NCI-H82 (cell line): ENCODE results near the gene SH3PXD2B.
"Not testable (repeated sequence)": the region's sequence is repeated elsewhere in the genome, so short reads cannot be mapped to it uniquely, and the experiment has no call there.

Experiments
- DNase-seq: peaks from one replicate; lab custom pipeline; 2025; lab: John Stamatoyannopoulos, UW

The SH3PXD2B gene

GRCh38 chr5:172485511-172486202 lies 31.3 kb upstream of the SH3PXD2B start:
- no peak for DNase-seq

- DNase-seq = no peak
These were observed 30.3 kb upstream of the SH3PXD2B start for GRCh38 chr5:172484664-172485063.

DNA sequence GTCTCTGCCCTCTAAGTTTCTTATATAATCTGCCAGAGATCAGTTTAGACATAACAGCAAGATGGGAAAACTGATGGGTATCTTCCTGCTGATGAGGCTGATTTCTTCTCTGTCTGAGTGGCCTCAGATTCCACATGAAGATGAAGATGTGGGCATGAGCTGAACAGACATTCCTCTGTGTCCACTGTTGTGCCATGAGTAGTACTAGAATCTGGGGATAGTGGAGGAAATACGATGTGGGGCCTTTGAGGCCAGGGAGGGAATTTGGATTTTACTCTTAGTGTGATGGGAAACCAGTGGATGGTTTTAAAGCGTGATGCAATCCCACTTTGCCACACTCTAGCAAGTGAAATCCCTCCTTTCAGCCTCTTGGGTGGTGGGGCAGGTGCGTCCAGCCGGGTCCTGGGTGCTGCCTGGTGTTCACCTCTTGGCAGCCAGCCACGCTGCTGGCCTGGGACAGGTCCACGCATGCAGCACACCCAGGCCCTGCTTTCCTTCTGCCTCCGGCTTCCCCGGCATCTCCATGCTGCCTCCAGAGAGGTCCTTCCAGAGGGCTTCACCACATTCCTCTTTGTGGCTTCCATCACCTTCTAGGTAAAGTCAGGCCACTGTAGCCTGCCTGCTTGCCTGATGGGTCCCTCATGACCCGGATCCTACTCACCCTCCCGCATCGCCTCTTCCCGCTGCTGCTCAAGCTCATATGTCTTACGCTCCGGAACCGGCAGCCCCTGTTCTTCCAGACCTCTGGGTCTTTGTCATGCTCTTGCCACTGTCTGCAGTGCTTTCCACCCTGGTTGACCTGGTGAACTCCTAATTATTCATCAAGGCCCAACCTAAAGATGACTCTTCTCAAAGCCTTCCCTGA lies 28.1 kb upstream of the SH3PXD2B start:
- no peak for DNase-seq

DNA sequence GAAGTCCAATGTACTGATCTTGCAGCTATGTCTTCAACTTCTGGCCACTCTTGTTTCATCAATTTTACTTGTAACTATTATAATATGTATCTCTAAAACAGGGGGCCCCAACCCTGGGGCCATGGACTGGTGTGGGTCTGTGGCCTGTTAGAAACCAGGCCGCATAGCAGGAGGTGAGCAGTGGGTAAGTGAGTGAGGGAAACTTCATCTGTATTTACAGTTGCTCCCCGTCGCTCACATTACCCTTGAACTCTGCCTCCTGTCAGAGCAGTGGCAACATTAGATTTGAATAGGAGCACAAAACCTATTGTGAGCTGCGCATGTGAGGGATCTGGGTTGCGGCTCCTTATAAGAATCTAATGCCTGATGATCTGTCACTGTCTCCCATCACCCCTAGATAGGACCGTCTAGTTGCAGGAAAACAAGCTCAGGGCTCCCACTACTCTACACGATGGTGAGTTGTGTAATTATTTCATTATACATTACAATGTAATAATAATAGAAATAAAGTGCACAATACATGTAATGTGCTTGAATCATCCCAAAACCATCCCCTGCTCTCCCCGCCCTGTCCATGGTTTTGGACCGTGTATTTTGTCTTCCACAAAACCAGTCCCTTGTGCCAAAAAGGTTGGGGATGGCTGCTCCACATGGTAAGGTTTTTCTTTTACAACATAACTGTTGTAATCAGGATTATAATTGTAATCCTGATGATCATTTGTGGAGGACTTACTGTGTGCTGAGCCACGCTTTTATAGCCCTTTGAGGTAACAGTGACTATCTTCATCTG lies 26.9 kb upstream of the SH3PXD2B start:
- DNase-seq = no peak

DNA sequence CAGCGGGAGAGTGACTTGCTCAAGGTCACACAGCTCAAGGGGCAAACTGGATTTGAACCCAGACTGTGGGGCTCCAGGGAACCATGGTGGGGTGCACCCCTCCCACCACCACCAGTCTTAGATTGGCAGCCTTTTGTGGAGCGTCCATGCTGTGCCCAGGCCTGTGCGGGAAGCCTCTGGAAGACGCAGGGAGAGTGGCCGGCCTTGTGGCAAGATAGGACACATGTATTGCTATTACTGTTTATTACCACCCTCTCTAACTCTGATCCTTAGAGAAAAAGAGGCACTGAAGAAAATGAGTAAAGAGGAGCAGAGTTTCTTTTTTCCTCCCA lies 25.4 kb upstream of the SH3PXD2B start:
- DNase-seq = no peak

- DNase-seq = peak; percentile 89
These were observed 24.9 kb upstream of the SH3PXD2B start for GRCh38 chr5:172479034-172479783.

DNA sequence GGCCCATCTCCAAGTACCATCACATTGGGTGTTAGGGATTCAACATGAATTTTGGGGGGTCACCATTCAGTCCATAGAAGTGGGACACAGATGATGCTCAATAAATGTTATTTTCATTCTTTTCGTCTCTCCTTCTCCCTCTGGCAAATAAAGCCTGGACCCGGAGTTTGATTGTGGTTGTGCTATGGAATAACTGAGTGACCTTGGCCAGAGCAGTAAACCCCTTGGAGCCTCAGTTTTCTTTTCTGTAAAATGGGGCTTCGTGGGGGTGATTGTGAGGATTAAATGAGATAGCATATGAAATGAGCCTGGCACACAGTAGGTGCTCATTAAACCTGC lies 24.3 kb upstream of the SH3PXD2B start:
- not testable (repeated sequence) for DNase-seq

- no peak for DNase-seq
These were observed 23.9 kb upstream of the SH3PXD2B start for GRCh38 chr5:172478256-172478655.

GRCh38 chr5:172477466-172477865 lies 23.1 kb upstream of the SH3PXD2B start:
- no peak for DNase-seq

DNA sequence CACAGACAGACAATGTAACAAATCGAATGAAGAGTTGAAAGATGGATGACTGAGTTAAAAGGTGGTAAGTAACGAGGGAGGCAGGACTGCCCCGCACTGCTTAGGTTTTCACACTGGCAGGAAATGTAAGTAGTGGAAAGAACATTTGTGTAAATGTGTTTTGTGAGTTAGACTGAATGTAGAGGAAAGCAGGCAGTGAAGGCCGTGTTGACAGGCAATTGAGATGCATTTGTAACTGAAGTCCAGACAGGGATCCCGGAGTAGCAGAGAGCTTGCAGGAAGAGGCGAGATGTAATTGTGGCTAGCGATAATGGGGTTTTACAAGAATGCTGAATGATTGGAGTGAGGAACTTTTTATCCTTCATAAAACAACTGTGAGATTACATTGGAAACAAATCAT lies 20.0 kb upstream of the SH3PXD2B start:
- no peak for DNase-seq

DNA sequence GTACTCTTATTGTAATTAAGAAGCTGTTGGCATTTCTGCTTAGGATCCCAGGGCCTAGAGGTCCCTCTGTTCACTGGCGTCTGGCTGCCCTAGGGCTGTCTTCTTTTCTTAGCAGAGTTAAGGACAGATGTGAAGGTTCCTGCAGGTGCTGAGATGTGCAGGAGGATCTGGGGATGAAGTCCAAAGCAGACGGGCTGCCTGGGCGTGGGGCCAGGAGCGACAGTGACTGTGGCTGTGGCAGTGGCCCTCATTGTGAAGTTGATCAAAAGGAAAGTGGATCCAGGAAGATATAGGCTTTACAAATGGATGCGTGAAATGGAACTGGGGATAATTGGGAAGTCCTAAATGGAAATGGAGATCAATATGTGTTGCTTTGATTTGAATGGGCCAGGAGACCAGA lies 19.1 kb upstream of the SH3PXD2B start:
- DNase-seq = no peak

DNA sequence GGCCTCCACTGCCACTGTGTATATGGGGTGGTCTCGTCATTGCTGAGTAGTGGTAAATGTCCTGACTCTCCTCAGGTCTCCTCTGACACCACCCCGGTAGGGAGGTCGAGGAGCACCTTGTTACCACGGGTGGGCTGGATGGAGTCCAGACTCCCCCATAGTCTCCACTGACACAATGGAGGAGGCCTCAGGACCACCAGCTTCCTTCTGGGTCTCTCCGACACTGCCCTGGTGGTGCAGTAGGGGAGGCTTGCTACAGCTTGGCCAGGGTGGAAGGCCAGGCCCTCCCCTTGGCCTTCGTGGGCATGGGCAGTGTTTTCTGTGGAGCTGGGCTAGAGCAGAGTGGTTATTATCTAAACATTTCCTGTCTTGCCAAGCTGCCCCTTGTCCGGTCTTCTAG lies 15.4 kb upstream of the SH3PXD2B start:
- no peak for DNase-seq

GRCh38 chr5:172466062-172466461 lies 11.7 kb upstream of the SH3PXD2B start:
- no peak for DNase-seq

- DNase-seq = no peak
These were observed 8.7 kb upstream of the SH3PXD2B start for GRCh38 chr5:172463031-172463430.

GRCh38 chr5:172459783-172460165 lies 5.4 kb upstream of the SH3PXD2B start:
- DNase-seq = no peak

- DNase-seq = peak; percentile 78
These were observed 4.9 kb upstream of the SH3PXD2B start for GRCh38 chr5:172458976-172459782.

GRCh38 chr5:172456076-172456722 lies 1.9 kb upstream of the SH3PXD2B start:
- DNase-seq = no peak

DNA sequence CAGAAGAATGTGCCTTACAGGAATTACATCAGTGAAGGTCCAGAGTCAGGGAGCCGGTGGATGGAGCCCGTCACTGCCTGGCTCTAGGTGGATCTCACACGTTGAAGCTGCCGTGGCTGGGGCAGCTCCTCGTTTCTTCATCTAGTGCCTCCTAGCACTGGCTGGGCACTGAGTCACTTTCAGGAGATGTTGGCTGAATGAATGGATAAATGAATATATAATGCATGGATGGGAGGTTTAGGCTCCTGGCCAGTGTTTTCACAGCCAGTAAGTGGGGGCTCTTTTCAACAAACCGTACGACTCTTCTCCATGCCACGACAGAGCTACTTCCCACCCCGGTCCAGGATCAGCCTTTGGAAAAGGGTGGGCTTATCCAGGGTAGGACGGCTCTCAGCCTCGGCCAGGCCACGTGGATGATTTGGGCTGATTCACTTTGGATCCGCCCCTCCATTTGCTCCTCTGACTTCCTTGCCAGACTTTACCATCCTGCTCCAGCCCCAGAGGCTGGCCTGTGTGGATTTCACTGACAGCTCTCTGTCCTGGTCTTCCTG lies 1.3 kb upstream of the SH3PXD2B start:
- no peak for DNase-seq

GRCh38 chr5:172455087-172455381 lies 709 bp upstream of the SH3PXD2B start:
- no peak for DNase-seq

DNA sequence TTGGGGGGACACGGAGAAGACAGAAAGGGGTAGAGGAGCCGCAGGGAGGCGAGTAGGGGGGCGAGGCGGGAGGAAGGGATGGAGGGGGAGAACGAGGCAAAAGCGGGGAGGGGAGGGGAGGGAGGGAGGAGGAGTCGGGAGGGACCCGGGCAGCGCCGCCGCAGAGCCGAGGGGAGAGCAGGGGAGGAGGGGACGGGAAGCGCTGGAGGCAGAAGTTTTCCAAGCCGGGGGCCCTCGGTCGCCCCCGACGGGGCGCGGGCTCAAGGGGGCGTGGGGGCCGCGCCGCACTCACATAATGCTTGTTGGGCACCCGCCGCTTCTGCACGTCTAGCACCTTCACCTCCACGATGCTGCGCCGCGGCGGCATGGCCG lies 353 bp downstream of the SH3PXD2B start:
- peak; percentile 47 for DNase-seq
